Left lung (tissue), 10 donors: Measurements from ENCODE around the gene SSH3. TPM values are rescaled to one million over a fixed set of nuclear protein-coding genes. Genes with fewer than 3 reads are reported as not detected.
A peak's percentile ranks its signal among the peaks of the same experiment; 100 is the strongest.

Experiments used
- ATAC-seq: fragments of 200-7000 bp; cut with Tn5 transposase; one replicate; pipeline ENCODE4 v1.9.1; 2020; ENCODE audit warnings: moderate library complexity
- DNase-seq, 4 donors: peaks; one replicate each; pipeline ENCODE4 v3.0.0-alpha.2; 2013 to 2020
- H3K27ac ChIP-seq, 2 donors: fragments of 200-600 bp; sonication (generic) in 1 of 2; one replicate each; pipeline versions ENCODE4 v1.5.0 to v1.8.0; 2020 to 2021
- H3K27me3 ChIP-seq, 2 donors: fragments of 200-600 bp; sonication (generic) in 1 of 2; one replicate each; pipeline versions ENCODE4 v1.5.0 to v1.8.0; 2020 to 2021
- H3K36me3 ChIP-seq, 2 donors: fragments of 200-600 bp; sonication (generic) in 1 of 2; one replicate each; pipeline versions ENCODE4 v1.5.0 to v1.8.0; 2020 to 2021
- H3K4me1 ChIP-seq, 2 donors: fragments of 200-600 bp; one replicate each; pipeline ENCODE4 v1.8.0; 2021
- H3K4me3 ChIP-seq, 2 donors: fragments of 200-600 bp; sonication (generic) in 1 of 2; one replicate each; pipeline versions ENCODE4 v1.5.0 to v1.8.0; 2020 to 2021; ENCODE audit warnings: mild to moderate bottlenecking in 1 of 2
- H3K9me3 ChIP-seq, 2 donors: fragments of 200-600 bp; sonication (generic) in 1 of 2; one replicate each; pipeline versions ENCODE4 v1.5.0 to v1.8.0; 2020 to 2021
- intact Hi-C, 2 donors: fragments of 100-400 bp; cut with DNase I; formaldehyde crosslinking; loops; one replicate each; pipeline versions ENCODE4 v1.11.2 to v1.14.2; 2022
- polyA plus RNA-seq, 6 donors: library from polyadenylated mRNA; unstranded; fragments of 120-200 nt; gene quantifications; one replicate each; pipeline ENCODE4 v1.2.1, GENCODE V29; 2013; ENCODE audit not compliant: insufficient read length in 6 of 6
- total RNA-seq, 2 donors: library from RNA; stranded (reverse); fragmentation: NEBNext Ultra II Directional; extraction: Animal tissue kit (Norgen Biotek cat#: 25700); gene quantifications; one replicate each; pipeline ENCODE4 v1.2.1, GENCODE V29; 2021
- TF ChIP-seq, protein P1 (sequence below), 2 donors: fragments of 200-600 bp; sonication (generic) in 1 of 2; IDR thresholded peaks; one replicate each; pipeline versions ENCODE4 v1.5.0 to v1.8.0; 2021; ENCODE audit warnings: antibody characterized with exemption in 2 of 2
- donor health status: DM: no; HTN: yes; CAD: no.
- donor health status: DM: no; HTN: no; CAD: no.

The SSH3 gene
- total and polyA plus RNA-seq, 8 donors: 23.0 to 44.9 (median 29.5) TPM

- DNase-seq (no peak), ATAC-seq (no peak)
- H3K27me3 ChIP-seq: no peaks in the 10 kb centered on the region
- peaks cover 0 to 2% of the 10 kb centered on the region in 2 donors for H3K9me3 ChIP-seq
- peaks cover 3 to 62% of the 10 kb centered on the region in 2 donors for H3K36me3 ChIP-seq
- H3K4me1 ChIP-seq: peaks cover 13 to 44% of the 10 kb centered on the region in 2 donors
- no peak overlapping the region for H3K27ac ChIP-seq
- intact Hi-C loops: no loop called here
- H3K4me3 ChIP-seq: no peak overlapping the region
- TF ChIP-seq, protein P1, sequence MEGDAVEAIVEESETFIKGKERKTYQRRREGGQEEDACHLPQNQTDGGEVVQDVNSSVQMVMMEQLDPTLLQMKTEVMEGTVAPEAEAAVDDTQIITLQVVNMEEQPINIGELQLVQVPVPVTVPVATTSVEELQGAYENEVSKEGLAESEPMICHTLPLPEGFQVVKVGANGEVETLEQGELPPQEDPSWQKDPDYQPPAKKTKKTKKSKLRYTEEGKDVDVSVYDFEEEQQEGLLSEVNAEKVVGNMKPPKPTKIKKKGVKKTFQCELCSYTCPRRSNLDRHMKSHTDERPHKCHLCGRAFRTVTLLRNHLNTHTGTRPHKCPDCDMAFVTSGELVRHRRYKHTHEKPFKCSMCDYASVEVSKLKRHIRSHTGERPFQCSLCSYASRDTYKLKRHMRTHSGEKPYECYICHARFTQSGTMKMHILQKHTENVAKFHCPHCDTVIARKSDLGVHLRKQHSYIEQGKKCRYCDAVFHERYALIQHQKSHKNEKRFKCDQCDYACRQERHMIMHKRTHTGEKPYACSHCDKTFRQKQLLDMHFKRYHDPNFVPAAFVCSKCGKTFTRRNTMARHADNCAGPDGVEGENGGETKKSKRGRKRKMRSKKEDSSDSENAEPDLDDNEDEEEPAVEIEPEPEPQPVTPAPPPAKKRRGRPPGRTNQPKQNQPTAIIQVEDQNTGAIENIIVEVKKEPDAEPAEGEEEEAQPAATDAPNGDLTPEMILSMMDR (IDR thresholded peaks at IDR 0.05): no peak
Measured at GRCh38 chr11:67300756-67301312, 2.5 kb upstream of the SSH3 start.

DNA sequence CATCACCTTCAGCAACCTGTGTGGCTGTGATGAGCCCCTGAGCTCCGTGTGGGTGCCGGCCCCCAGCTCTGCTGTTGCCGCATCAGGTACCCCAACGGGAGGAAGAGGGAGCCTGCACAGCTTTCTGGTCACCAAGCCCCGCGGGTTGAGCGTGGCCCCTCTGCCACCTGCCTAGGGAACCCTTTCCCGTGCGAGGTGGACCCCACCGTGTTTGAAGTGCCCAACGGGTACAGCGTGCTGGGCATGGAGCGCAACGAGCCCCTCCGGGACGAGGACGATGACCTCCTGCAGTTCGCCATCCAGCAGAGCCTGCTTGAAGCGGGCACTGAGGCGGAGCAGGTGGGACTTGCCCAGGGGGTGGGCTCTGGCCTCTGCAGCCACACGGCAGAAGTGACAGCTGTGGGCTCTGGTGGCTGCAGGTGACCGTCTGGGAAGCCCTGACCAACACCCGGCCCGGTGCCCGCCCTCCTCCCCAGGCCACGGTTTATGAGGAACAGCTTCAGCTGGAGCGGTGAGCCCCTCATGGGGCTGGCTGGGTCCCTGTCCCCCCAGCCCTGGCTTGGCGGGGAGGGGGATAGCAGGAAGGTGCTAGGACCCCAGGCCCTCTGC lies 1.9 kb upstream of the SSH3 start:
- Histone ChIP-seq H3K4me3 (no peak overlapping the region), H3K27ac (peak overlapping the region; percentile 71 to 88), H3K27me3 (no peaks in the 10 kb centered on the region), H3K9me3 (no peaks in the 10 kb centered on the region), H3K4me1 (peaks cover 13 to 44% of the 10 kb centered on the region in 2 donors), H3K36me3 (peaks cover 3 to 60% of the 10 kb centered on the region in 2 donors)
- ATAC-seq: no peak
- TF ChIP-seq, protein P1 (IDR thresholded peaks at IDR 0.05): no peak
- peak in 2 of 4 donors; percentile 32 to 76 for DNase-seq
- intact Hi-C loops: no loop called here

DNA sequence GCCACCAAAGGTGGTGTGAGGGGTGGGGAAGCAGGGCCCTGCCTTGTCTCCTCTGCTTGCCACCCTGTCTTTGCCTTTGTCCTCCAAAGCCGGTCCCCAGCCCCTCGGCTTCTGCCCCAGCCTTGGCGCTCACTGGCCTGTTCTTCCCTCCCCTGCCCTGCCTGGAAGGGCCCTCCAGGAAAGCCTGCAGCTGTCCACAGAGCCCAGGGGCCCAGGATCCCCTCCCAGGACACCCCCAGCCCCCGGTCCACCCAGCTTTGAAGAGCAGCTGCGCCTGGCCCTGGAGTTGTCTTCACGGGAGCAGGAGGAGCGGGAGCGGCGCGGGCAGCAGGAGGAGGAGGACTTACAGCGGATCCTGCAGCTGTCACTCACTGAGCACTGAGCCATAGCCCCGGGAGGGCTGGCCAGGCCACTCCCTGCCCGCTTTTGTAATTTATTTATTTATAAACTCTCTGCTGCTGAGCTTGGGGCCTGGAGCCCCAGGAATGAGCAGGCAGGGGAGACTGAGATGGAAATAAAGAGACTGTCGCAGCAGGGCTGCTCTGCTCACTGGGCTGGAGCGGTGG lies 1.3 kb upstream of the SSH3 start:
- TF ChIP-seq, protein P1 (IDR thresholded peaks at IDR 0.05): no peak
- Histone ChIP-seq H3K36me3 (peaks cover 3 to 56% of the 10 kb centered on the region in 2 donors), H3K9me3 (no peaks in the 10 kb centered on the region), H3K4me3 (peak overlapping the region in 1 of 2 donors; percentile 84), H3K4me1 (peaks cover 13 to 44% of the 10 kb centered on the region in 2 donors), H3K27me3 (no peaks in the 10 kb centered on the region), H3K27ac (peak overlapping the region; percentile 71 to 88)
- intact Hi-C loops: no loop called here
- ATAC-seq (peak; percentile 57), DNase-seq (peak in 3 of 4 donors; percentile 58 to 86 (median 63))

- H3K4me1 ChIP-seq: peaks cover 13 to 44% of the 10 kb centered on the region in 2 donors
- no peaks in the 10 kb centered on the region for H3K9me3 ChIP-seq
- H3K27me3 ChIP-seq: no peaks in the 10 kb centered on the region
- H3K27ac ChIP-seq: peak overlapping the region; percentile 71 to 88
- peak; percentile 56 for ATAC-seq
- intact Hi-C loops: no loop called here
- peaks cover 3 to 56% of the 10 kb centered on the region in 2 donors for H3K36me3 ChIP-seq
- DNase-seq: peak in 3 of 4 donors; percentile 41 to 91 (median 62)
- H3K4me3 ChIP-seq: peak overlapping the region; percentile 84 to 92
- TF ChIP-seq, protein P1 (IDR thresholded peaks at IDR 0.05): no peak
Measured at GRCh38 chr11:67302571-67303131, 679 bp upstream of the SSH3 start.
